Measurements from ENCODE around the gene KIAA1755.
A peak's percentile ranks its signal among the peaks of the same experiment; 100 is the strongest.

Gene KIAA1755

GRCh38 chr20:38202153-38202981, 58.2 kb downstream of the KIAA1755 start:
- no peak for DNase-seq (ENCODE audit: low spot score)

GRCh38 chr20:38201356-38201755, 59.2 kb downstream of the KIAA1755 start:
- no peak for DNase-seq (ENCODE audit: low spot score)

DNA sequence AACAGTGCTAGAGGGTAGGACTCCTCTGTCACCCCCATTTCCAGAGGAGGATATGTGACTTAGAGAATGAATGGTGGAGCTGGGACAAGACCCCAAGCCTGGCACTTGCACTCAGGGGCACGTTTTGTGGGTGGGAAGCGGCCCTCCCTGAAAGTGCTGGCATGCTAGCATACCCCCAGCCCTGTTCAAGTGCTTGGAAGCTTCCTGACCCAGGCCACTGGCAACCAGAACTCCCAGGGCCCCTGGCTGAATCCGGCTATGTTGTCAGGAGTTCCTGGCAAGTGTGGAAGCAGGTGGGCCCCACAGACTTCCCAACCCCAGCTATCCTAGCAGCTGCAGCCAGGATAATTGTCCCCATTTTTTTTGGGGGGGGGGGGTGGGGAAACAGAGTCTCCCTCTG, 59.9 kb downstream of the KIAA1755 start:
- DNase-seq (ENCODE audit: low spot score), result no peak

DNA sequence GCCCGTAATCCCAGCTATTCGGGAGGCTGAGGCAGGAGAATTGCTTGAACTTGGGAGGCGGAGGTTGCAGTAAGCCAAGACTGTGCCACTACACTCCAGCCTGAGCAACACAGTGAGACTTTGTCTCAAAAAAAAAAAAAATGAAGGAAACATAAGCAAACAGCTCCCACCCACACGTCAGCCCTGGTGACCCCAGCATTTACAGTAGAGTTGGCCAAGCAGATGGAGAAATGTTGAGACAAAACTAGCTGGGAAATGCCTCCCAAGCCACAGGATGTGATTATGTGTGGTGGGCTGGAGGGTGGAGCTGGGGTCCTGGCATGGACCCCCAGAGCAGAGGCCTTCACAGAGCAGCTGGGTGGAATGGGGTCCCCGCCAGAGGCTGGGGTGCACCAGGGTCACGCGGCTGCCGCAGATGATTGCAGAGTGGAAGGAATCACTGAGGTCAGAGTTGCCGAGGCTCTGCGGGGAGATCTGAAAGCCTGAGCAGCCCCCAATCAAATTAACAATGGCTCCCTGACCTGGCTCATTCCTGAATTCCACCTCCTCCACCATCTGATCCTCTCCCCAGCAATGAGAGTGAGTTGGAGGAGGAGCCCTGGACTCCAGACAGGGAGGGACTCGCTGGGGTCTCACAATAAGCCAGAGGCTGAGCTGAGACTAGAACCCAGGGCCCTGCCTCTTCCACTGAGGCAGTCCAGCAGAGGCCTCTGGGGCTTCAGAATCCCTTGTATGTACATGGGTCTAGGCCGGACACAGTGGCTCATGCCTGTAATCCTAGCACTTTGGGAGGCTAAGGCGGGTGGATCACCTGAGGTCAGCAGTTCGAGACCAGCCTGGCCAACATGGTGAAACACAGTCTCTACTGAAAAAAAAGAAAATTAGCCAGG, 60.8 kb downstream of the KIAA1755 start:
- no peak for DNase-seq (ENCODE audit: low spot score)

GRCh38 chr20:38198238-38198861, 62.2 kb downstream of the KIAA1755 start:
- no peak for DNase-seq (ENCODE audit: low spot score)

DNA sequence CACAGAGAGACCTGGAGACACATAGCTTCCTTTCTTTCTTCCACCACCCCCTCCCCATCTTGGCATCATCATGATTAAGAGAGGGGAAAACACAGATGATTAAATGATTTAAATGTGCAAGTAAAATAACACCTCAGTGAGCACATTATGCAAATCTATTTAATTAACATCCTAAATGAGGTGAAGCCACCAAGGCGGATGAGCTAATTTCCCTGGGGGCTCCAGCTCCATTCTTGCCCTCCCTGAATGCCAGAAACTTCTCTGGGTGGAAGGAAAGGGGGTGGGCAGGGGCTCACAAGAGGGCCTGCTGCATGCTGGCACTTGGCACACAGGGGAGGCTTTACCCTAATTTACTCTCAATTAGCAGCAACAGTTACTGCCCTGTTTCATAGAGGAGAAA, 62.9 kb downstream of the KIAA1755 start:
- no peak for DNase-seq (ENCODE audit: low spot score)

- no peak for DNase-seq (ENCODE audit: low spot score)
Measured at GRCh38 chr20:38197217-38197616, 63.3 kb downstream of the KIAA1755 start.

DNA sequence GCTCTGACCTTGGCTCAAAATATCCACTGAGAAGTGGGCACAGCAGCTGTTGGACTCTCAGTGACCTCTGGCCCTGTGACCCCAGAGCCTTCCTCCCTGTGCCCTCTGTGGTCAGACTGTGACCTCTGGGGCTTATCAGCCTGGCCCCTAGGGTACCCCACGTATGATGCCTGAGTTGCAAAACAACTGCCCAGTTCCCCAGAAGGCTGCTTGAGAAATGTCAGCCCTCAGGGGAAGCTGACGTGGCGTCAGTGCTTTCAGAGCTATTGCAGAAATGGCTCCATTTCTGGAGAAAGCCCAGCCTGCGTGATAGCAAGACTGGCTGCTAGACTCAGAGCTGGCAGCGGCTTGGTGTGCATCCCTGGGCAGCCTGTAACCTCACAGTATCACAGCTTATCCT, 63.9 kb downstream of the KIAA1755 start:
- DNase-seq (ENCODE audit: low spot score), result no peak

DNA sequence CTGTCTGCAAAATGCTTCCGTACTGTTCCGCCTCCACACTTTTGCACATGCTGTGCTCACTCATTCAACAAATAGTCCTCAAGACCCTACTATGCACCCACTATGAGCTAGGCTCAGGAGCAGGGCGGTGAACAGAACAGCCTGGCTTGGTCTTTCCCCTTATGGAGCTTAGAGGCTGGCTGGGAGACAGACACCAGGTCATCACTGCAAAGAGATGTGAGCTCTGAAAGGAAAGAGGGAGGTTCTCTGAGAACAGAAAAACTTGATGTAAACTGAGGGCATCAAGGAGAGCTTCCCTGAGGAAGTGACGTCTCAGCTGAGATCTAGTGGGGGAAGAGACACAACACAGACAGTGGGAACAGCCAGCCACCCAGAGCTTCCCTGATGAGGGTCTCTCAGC, 64.5 kb downstream of the KIAA1755 start:
- no peak for DNase-seq (ENCODE audit: low spot score)

DNA sequence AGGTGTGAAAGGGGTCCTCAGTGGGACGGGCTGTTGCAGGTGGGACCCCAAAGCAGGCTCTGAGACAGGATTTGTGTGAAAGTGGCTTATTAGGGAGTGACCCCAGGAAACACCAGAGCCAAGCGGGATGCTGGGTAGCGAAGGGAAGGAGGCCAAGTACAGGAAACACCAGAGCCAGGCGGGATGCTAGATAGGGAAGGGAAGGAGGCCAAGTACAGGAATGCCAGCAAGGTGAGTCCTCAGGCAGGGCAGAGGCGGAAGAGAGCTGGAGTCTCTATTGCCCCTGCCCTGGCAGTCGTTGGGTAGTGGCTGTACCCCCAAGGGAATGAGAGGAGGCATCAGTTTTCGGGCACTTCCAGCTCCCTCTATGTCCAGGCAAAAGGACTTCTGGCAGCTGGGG, 65.0 kb downstream of the KIAA1755 start:
- DNase-seq (ENCODE audit: low spot score), result no peak

DNA sequence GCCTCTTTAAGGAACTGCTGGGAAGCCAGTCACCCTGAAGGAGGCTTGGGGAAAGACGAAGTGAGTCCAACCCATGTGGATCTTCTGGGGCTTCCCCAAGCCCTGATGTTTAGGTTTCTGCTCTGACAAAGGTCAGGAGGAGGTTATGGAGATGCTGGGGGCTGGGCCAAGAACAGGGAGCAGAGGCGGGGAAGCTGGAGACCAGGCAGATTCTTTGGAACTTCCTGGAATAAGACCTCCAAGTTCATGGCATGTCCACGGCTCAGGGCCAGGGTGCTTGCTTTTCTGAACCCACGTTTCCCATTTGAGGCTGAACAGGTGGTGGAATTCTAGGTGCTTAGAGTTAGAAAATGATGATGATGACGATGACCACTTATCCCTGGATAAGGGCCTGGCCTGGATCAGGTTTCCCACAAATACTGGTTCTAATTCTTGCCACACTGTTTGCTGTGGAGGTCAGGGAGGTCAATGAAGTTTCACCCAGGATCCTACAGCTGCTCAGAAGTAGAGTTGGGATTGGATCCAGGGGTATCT, 65.5 kb downstream of the KIAA1755 start:
- no peak for DNase-seq (ENCODE audit: low spot score)

DNA sequence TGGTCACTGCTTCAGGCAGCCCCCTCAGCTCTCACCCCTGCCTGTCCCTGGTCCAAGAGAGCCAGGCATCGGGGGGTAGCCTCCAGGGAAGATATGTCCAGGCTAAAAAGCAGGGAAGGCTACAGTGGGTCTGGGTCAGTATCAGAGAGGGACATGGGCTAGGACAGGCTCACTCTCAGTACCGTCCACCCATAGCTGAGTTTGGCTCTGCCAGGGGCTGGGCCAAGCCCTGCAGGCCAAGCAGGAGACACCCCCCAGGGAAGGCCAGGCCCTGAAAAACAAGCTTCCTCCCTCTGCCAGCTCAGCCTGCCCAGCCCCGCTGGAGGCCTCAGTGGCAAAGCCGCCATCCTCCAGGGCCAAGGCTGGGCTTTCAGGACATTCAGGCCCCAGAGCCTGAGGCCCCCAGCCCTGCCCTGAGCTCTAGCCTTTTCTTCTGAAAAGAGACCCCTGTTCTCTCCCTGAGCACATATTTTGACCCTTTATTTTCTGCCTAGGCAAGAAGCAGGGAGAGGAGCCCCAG, 66.9 kb downstream of the KIAA1755 start:
- no peak for DNase-seq (ENCODE audit: low spot score)

DNA sequence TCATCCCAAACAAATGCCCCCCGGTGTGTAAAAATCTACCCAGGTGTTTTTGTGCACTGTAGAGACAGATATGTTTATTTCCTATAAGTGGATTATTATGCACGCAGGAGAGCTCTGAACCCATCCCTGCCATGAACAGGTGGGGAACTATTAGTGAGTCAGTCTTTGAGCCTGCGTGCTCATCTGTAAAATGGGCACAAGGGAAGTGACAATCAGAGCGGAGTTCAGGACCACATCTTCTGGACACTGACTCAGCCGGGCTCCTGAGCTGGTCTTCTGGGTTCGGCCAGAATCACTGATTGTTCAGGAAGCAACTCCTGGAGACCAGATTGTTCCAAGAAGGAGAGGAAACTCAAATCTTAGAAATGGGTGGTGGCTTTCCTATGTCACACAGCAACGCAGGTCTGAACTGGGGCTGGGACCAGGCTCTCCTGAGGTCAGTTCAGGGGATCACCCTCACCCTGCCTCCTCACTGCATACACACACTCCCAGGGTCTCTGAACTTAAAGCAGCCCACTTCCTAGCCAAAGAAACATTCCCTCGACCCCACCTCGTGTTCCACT, 68.1 kb downstream of the KIAA1755 start:
- no peak for DNase-seq (ENCODE audit: low spot score)

GRCh38 chr20:38191654-38192053, 68.9 kb downstream of the KIAA1755 start:
- DNase-seq (ENCODE audit: low spot score), result no peak

DNA sequence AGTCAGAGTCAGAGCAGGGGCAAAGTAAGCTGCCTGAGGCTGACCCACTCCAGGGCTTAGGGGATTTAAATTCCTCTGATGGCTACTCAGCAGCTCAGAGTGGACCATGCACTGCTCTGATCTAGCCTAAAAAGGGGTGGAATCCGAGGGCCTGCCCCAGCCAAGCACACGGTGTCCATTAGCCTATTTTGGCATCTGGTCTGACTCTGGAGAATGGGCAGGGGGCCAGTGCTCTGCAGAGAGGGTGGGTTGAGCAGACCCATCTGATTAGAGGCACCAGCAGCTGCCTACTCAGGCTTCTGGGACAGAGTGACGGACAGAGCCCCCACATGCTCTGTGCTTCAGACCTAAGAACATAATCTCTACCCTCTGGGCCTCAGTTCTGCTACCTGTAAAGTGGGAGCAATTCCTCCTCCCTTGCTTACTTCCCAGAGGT, 69.6 kb downstream of the KIAA1755 start:
- no peak for DNase-seq (ENCODE audit: low spot score)

GRCh38 chr20:38190166-38190565, 70.4 kb downstream of the KIAA1755 start:
- no peak for DNase-seq (ENCODE audit: low spot score)

- DNase-seq (ENCODE audit: low spot score), result peak; percentile 48
Measured at GRCh38 chr20:38187517-38187916, 73.0 kb downstream of the KIAA1755 start.

- DNase-seq (ENCODE audit: low spot score), result peak; percentile 95
Measured at GRCh38 chr20:38186788-38187221, 73.7 kb downstream of the KIAA1755 start.

- peak; percentile 92 for DNase-seq (ENCODE audit: low spot score)
Measured at GRCh38 chr20:38184101-38184500, 76.4 kb downstream of the KIAA1755 start.

DNA sequence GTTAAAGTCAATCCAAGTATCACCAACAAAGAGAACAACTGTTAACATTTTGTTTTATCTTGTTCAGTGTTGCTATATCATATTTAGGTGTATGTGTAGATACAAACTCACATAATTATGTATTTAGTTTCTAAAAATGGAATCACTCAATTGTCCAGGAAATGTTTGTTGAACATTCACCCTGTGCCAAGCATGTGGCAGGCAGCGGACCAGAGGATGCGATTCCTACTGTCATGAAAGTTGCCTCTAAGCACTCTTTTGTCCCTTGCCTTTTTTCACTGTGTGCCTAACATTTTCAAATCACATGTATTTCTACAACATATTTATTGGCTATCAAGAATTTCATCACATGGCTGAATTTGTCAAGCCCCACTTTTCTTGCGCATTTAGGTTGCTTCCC, 78.6 kb downstream of the KIAA1755 start:
- no peak for DNase-seq (ENCODE audit: low spot score)

DNA sequence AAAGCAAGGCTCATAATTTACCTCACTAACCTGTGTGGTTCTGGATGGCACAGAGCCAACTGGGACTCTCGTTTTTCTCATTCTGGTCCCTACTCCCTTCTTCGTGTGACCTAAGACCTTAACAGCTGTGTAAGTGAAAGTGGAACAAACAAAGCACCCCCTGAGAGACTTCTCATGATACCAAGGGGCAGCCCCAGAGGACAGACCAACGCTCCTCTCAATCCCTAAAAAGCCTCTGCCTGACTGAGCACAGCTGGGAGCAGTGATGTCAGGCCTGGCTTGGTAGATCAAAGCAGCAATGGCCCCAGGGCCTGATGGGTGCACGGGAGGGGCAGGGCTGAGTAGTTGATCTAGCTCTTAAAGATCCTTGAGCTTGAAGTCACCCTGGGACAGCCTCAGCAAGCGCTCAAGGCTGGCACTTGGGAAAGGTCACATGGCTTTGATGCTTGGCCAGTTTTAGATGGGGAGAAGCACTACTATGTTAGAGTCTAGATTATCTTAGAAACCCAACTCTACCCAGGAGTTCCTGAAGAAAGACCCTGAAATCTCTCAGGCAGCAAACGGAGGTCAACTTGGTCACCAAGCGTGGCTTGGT, 79.2 kb downstream of the KIAA1755 start:
- DNase-seq (ENCODE audit: low spot score), result peak; percentile 77
